Measurements from ENCODE around the gene WNT8B.

The WNT8B gene

GRCh38 chr10:100462709-100463108 lies at the start of gene WNT8B:
WNT8B (plus strand) TSS chr10:100463009; CDS start chr10:100463169, 160 bp downstream.
- DNase-seq (ENCODE audit: low read depth in 2 of 2) = no peak

- DNase-seq (ENCODE audit: low read depth in 2 of 2) = no peak
These were observed 49.6 kb upstream of the WNT8B start for GRCh38 chr10:100413173-100413572.

- DNase-seq (ENCODE audit: low read depth in 2 of 2) = no peak
These were observed 42.8 kb upstream of the WNT8B start for GRCh38 chr10:100419911-100420449.

- no peak for DNase-seq (ENCODE audit: low read depth in 2 of 2)
These were observed 35.4 kb upstream of the WNT8B start for GRCh38 chr10:100427374-100427773.

- peak; percentile 70 to 77 for DNase-seq (ENCODE audit: low read depth in 2 of 2)
These were observed 29.3 kb upstream of the WNT8B start for GRCh38 chr10:100433253-100434240.

- DNase-seq (ENCODE audit: low read depth in 2 of 2) = no peak
These were observed 26.6 kb upstream of the WNT8B start for GRCh38 chr10:100436255-100436654.

- DNase-seq (ENCODE audit: low read depth in 2 of 2) = no peak
These were observed 24.0 kb upstream of the WNT8B start for GRCh38 chr10:100438674-100439315.

- DNase-seq (ENCODE audit: low read depth in 2 of 2) = no peak
These were observed 20.3 kb upstream of the WNT8B start for GRCh38 chr10:100442548-100442947.

- no peak for DNase-seq (ENCODE audit: low read depth in 2 of 2)
These were observed 16.6 kb upstream of the WNT8B start for GRCh38 chr10:100446130-100446761.

- DNase-seq (ENCODE audit: low read depth in 2 of 2) = no peak
These were observed 15.1 kb upstream of the WNT8B start for GRCh38 chr10:100447663-100448062.

GRCh38 chr10:100448951-100449350 lies 13.9 kb upstream of the WNT8B start:
- DNase-seq (ENCODE audit: low read depth in 2 of 2) = no peak

- no peak for DNase-seq (ENCODE audit: low read depth in 2 of 2)
These were observed 5.5 kb downstream of the WNT8B start for GRCh38 chr10:100468322-100468721.

GRCh38 chr10:100468978-100469377 lies 6.2 kb downstream of the WNT8B start:
- no peak for DNase-seq (ENCODE audit: low read depth in 2 of 2)

GRCh38 chr10:100469756-100470155 lies 6.9 kb downstream of the WNT8B start:
- no peak for DNase-seq (ENCODE audit: low read depth in 2 of 2)

- no peak for DNase-seq (ENCODE audit: low read depth in 2 of 2)
These were observed 7.6 kb downstream of the WNT8B start for GRCh38 chr10:100470367-100470766.

- DNase-seq (ENCODE audit: low read depth in 2 of 2) = no peak
These were observed 15.2 kb downstream of the WNT8B start for GRCh38 chr10:100477970-100478369.

GRCh38 chr10:100479037-100479436 lies 16.2 kb downstream of the WNT8B start:
- DNase-seq (ENCODE audit: low read depth in 2 of 2) = no peak

GRCh38 chr10:100480002-100480401 lies 17.2 kb downstream of the WNT8B start:
- no peak for DNase-seq (ENCODE audit: low read depth in 2 of 2)

- peak; percentile 34 to 43 for DNase-seq (ENCODE audit: low read depth in 2 of 2)
These were observed 18.8 kb downstream of the WNT8B start for GRCh38 chr10:100481462-100482081.

- no peak for DNase-seq (ENCODE audit: low read depth in 2 of 2)
These were observed 19.5 kb downstream of the WNT8B start for GRCh38 chr10:100482181-100482833.

GRCh38 chr10:100482834-100483185 lies 20.0 kb downstream of the WNT8B start:
- DNase-seq (ENCODE audit: low read depth in 2 of 2) = no peak

Measured in fibroblast of skin of left biceps (primary cell).